AG09309 (cell line): Measurements from ENCODE around the gene SPOUT1.

Experiments used
- DNase-seq: peaks from one replicate; pipeline ENCODE4 v3.0.0-alpha.2; 2010; ENCODE audit warnings: low read depth
- H3K4me3 ChIP-seq: 2 replicates; pipeline ENCODE4 v1.5.1; 2011; ENCODE audit warnings: mild to moderate bottlenecking, low read depth, low read length, moderate library complexity; ENCODE audit not compliant: control insufficient read depth
- CTCF ChIP-seq: IDR thresholded peaks from 2 replicates; pipeline ENCODE4 v1.5.1; 2011; ENCODE audit warnings: mild to moderate bottlenecking, low read depth, low read length, inconsistent platforms; ENCODE audit not compliant: insufficient read depth, control insufficient read depth; ENCODE audit errors: missing control alignments

Gene SPOUT1

GRCh38 chr9:128822407-128823042 lies 7.1 kb downstream of the SPOUT1 start:
- no peak overlapping the region for H3K4me3 ChIP-seq
- no peak for DNase-seq
- TF ChIP-seq CTCF, result no peak

GRCh38 chr9:128821584-128822406 lies 7.8 kb downstream of the SPOUT1 start:
- no peak for DNase-seq
- no peak for TF ChIP-seq CTCF
- H3K4me3 ChIP-seq, result no peak overlapping the region

GRCh38 chr9:128820665-128821583 lies 8.7 kb downstream of the SPOUT1 start:
- H3K4me3 ChIP-seq, result no peak overlapping the region
- no peak for DNase-seq
- no peak for TF ChIP-seq CTCF

GRCh38 chr9:128819716-128820664 lies 9.6 kb downstream of the SPOUT1 start:
- H3K4me3 ChIP-seq, result no peak overlapping the region

GRCh38 chr9:128818839-128819715 lies 10.5 kb downstream of the SPOUT1 start:
- H3K4me3 ChIP-seq, result peak overlapping the region; percentile 63
- no peak for TF ChIP-seq CTCF
- no peak for DNase-seq

More at GRCh38 chr9:128819716-128820664, 9.6 kb downstream of the SPOUT1 start:
- no peak for DNase-seq
- no peak for TF ChIP-seq CTCF
